Measurements from ENCODE around the gene ITGA3. TPM values are rescaled to one million over a fixed set of nuclear protein-coding genes. Genes with fewer than 3 reads are reported as not detected.

ITGA3 gene
- total RNA-seq, 4 donors from 2014 or later, result 38.9 to 96.7 (median 58.6) TPM

GRCh38 chr17:50108556-50108955 lies 52.6 kb downstream of the ITGA3 start:
- no peak for TF ChIP-seq POLR2AphosphoS5 (IDR thresholded peaks at IDR 0.05)
- no peak for TF ChIP-seq POLR2A (IDR thresholded peaks at IDR 0.05; ENCODE audit: low read depth)
- TF ChIP-seq, protein P1, sequence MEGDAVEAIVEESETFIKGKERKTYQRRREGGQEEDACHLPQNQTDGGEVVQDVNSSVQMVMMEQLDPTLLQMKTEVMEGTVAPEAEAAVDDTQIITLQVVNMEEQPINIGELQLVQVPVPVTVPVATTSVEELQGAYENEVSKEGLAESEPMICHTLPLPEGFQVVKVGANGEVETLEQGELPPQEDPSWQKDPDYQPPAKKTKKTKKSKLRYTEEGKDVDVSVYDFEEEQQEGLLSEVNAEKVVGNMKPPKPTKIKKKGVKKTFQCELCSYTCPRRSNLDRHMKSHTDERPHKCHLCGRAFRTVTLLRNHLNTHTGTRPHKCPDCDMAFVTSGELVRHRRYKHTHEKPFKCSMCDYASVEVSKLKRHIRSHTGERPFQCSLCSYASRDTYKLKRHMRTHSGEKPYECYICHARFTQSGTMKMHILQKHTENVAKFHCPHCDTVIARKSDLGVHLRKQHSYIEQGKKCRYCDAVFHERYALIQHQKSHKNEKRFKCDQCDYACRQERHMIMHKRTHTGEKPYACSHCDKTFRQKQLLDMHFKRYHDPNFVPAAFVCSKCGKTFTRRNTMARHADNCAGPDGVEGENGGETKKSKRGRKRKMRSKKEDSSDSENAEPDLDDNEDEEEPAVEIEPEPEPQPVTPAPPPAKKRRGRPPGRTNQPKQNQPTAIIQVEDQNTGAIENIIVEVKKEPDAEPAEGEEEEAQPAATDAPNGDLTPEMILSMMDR (IDR thresholded peaks at IDR 0.05), result no peak
- TF ChIP-seq EP300 (IDR thresholded peaks at IDR 0.05), result no peak
- intact Hi-C loops (cut with DNase I), result no loop called here
- no peak overlapping the region for H3K27ac ChIP-seq (replicated peaks in 1 of 4)
- peaks cover 39 to 74% (median 65%) of the 10 kb centered on the region in 4 donors for H3K36me3 ChIP-seq
- WGBS, result 76% methylated on average over 8 of the region's 9 CpGs
- no peaks in the 10 kb centered on the region for H3K9me3 ChIP-seq
- no peaks in the 10 kb centered on the region for H3K27me3 ChIP-seq
- no peak overlapping the region for H3K4me3 ChIP-seq
- H3K4me1 ChIP-seq, result peaks cover 25 to 40% (median 26%) of the 10 kb centered on the region in 4 donors
- no peak for DNase-seq (ENCODE audit: extremely low spot score)

- H3K9me3 ChIP-seq, result no peaks in the 10 kb centered on the region
- no peak overlapping the region for H3K27ac ChIP-seq (replicated peaks in 1 of 4)
- H3K36me3 ChIP-seq, result peaks cover 39 to 67% (median 61%) of the 10 kb centered on the region in 4 donors
- intact Hi-C loops (cut with DNase I), result no loop called here
- no peak overlapping the region for H3K4me3 ChIP-seq
- no peaks in the 10 kb centered on the region for H3K27me3 ChIP-seq
- peaks cover 26 to 40% (median 30%) of the 10 kb centered on the region in 4 donors for H3K4me1 ChIP-seq
- TF ChIP-seq, protein P1 (IDR thresholded peaks at IDR 0.05), result no peak
- 95% methylated on average over 6 of the region's 7 CpGs for WGBS
- no peak for DNase-seq (ENCODE audit: extremely low spot score)
Measured at GRCh38 chr17:50109207-50109606, 53.3 kb downstream of the ITGA3 start.

DNA sequence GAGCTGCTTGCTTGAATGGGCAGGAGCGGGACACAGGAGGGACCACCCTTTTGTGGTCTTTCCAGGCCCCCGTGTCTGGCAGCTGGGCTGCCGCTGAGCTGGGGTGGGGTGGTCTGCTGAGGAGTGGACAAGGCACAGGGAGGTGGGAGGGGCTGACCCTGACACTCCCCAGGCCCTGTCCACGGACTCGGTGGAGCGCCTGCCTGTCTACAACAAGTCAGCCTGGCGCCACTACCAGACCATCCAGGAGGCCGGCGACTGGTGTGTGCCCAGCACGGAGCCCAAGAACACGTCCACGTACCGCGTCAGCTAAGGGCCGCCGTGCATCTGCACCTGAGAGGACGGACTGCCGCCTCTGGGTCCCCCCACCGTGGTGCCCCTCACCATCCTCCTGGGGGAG lies 53.9 kb downstream of the ITGA3 start:
- intact Hi-C loops (cut with DNase I), result loop anchor here (5.0 kb wide), 1 partner anchor 38 kb away; no protein-coding TSS in a partner anchor
- TF ChIP-seq, protein P1 (IDR thresholded peaks at IDR 0.05), result no peak
- TF ChIP-seq POLR2AphosphoS5 (IDR thresholded peaks at IDR 0.05) (no peak), EP300 (IDR thresholded peaks at IDR 0.05) (no peak), POLR2A (IDR thresholded peaks at IDR 0.05; ENCODE audit: low read depth) (no peak)
- Histone ChIP-seq H3K9me3 (no peaks in the 10 kb centered on the region), H3K36me3 (peaks cover 39 to 62% (median 57%) of the 10 kb centered on the region in 4 donors), H3K4me1 (peaks cover 28 to 37% (median 35%) of the 10 kb centered on the region in 4 donors), H3K27me3 (no peaks in the 10 kb centered on the region), H3K4me3 (no peak overlapping the region), H3K27ac (replicated peaks in 1 of 4) (peak overlapping the region in 1 of 4 donors; percentile 87)
- DNase-seq (ENCODE audit: extremely low spot score), result no peak
- WGBS, result 83% methylated on average over 15 of the region's 19 CpGs

- Histone ChIP-seq H3K27ac (replicated peaks in 1 of 4) (peak overlapping the region; percentile 78 to 87 (median 80)), H3K9me3 (no peaks in the 10 kb centered on the region), H3K36me3 (peaks cover 36 to 52% (median 48%) of the 10 kb centered on the region in 4 donors), H3K4me3 (no peak overlapping the region), H3K4me1 (peaks cover 30 to 43% (median 37%) of the 10 kb centered on the region in 4 donors), H3K27me3 (no peaks in the 10 kb centered on the region)
- DNase-seq (ENCODE audit: extremely low spot score), result no peak
- no peak for TF ChIP-seq EP300 (IDR thresholded peaks at IDR 0.05)
- no peak for TF ChIP-seq POLR2A (IDR thresholded peaks at IDR 0.05; ENCODE audit: low read depth)
- no peak for TF ChIP-seq POLR2AphosphoS5 (IDR thresholded peaks at IDR 0.05)
- TF ChIP-seq, protein P1 (IDR thresholded peaks at IDR 0.05), result no peak
- intact Hi-C loops (cut with DNase I), result loop anchor here (5.0 kb wide), 1 partner anchor 37 kb away; no protein-coding TSS in a partner anchor
- 82% methylated on average over 13 of the region's 19 CpGs for WGBS
Measured at GRCh38 chr17:50110591-50111349, 54.9 kb downstream of the ITGA3 start.

All from esophagus muscularis mucosa (tissue), 4 donors.